HL-60 (cell line): Measurements from ENCODE around the gene GPR39.

Experiments
- CTCF ChIP-seq: IDR thresholded peaks from one replicate; pipeline ENCODE4 v1.5.1; 2011; ENCODE audit warnings: low read length, control low read depth, inconsistent platforms; ENCODE audit not compliant: insufficient read depth
- GABPA ChIP-seq: IDR thresholded peaks from 2 replicates; pipeline ENCODE4 v1.6.1; 2012; ENCODE audit warnings: low read depth
- POLR2AphosphoS5 ChIP-seq: IDR thresholded peaks from 2 replicates; pipeline ENCODE4 v1.6.1; 2012; ENCODE audit warnings: low read depth
- REST ChIP-seq: IDR thresholded peaks from 2 replicates; pipeline ENCODE4 v1.6.1; 2012; ENCODE audit warnings: low read depth; ENCODE audit not compliant: insufficient replicate concordance
- SPI1 ChIP-seq: IDR thresholded peaks from 2 replicates; pipeline ENCODE4 v1.6.1; 2012; ENCODE audit warnings: low read depth, mild to moderate bottlenecking, borderline replicate concordance

GRCh38 chr2:132416723-132417395 is at the start of gene GPR39:
- TF ChIP-seq CTCF: no peak
- no peak for TF ChIP-seq POLR2AphosphoS5
- TF ChIP-seq SPI1: no peak
- no peak for TF ChIP-seq REST
- no peak for TF ChIP-seq GABPA
